ENCODE measurements around the gene CREM. TPM values are rescaled to one million over a fixed set of nuclear protein-coding genes. Genes with fewer than 3 reads are reported as not detected.

The CREM gene
- total and polyA plus RNA-seq, 8 donors = 8.5 to 21.9 (median 12.1) TPM

DNA sequence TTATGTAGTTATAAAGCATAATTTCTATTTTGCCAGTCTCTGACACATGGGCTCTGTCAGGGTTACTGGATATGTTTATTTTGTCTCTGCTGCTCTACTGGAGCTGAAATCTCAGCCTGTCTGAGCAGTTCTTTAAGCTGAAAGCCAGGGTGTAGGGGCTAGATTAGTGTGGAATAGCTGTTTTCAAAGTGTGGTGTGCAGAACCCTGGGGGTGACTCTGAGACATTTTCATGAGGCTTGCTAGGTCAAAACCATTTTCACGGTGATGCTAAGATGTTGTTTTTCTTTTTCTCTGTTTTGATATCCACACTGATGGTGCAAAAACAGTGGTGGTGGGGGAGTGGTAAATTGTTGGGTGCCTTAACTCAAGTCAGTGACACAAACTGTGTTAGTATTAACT, 45.5 kb downstream of the CREM start:
- DNase-seq (no peak), FAIRE-seq (no peak), ATAC-seq (no peak)
- H3K27ac ChIP-seq = no peak overlapping the region
- H3K27me3 ChIP-seq = no peaks in the 10 kb centered on the region
- no peak overlapping the region for H3K4me3 ChIP-seq
- intact Hi-C loops (cut with DNase I) = no loop called here
- H3K9me3 ChIP-seq = no peaks in the 10 kb centered on the region
- H3K36me3 ChIP-seq = no peaks in the 10 kb centered on the region
- WGBS, 2 donors = 83 to 92% methylated on average over 1 of the region's 1 CpG
- TF ChIP-seq, protein P1, sequence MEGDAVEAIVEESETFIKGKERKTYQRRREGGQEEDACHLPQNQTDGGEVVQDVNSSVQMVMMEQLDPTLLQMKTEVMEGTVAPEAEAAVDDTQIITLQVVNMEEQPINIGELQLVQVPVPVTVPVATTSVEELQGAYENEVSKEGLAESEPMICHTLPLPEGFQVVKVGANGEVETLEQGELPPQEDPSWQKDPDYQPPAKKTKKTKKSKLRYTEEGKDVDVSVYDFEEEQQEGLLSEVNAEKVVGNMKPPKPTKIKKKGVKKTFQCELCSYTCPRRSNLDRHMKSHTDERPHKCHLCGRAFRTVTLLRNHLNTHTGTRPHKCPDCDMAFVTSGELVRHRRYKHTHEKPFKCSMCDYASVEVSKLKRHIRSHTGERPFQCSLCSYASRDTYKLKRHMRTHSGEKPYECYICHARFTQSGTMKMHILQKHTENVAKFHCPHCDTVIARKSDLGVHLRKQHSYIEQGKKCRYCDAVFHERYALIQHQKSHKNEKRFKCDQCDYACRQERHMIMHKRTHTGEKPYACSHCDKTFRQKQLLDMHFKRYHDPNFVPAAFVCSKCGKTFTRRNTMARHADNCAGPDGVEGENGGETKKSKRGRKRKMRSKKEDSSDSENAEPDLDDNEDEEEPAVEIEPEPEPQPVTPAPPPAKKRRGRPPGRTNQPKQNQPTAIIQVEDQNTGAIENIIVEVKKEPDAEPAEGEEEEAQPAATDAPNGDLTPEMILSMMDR (IDR thresholded peaks at IDR 0.05) = no peak
- peaks cover 0 to 5% (median 0%) of the 10 kb centered on the region in 3 donors for H3K4me1 ChIP-seq

DNA sequence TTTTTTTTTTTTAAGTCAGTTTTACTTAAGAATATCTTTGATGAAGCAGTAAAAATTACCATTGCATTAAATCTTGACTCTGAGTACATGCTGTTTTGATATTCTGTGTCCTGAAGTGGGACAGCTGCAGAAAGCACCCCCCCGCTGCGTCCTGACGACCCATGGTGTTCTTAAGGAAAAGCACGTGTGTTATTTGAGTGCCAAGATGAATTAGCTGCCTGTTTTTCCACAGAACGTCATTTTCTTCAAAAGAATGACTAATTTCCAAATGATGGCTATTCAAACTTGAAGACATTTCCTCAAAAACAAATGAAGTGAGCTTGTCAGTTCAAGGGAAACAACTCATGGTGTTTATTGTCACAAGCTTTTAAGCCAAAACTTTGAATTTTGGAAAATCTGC, 45.9 kb downstream of the CREM start:
- Histone ChIP-seq H3K27me3 (no peaks in the 10 kb centered on the region), H3K36me3 (no peaks in the 10 kb centered on the region), H3K9me3 (no peaks in the 10 kb centered on the region), H3K27ac (no peak overlapping the region), H3K4me1 (peaks cover 0 to 5% (median 0%) of the 10 kb centered on the region in 3 donors), H3K4me3 (no peak overlapping the region)
- FAIRE-seq = no peak
- WGBS, 2 donors = 49 to 50% methylated on average over 5 of the region's 5 CpGs
- ATAC-seq = no peak
- intact Hi-C loops (cut with DNase I) = no loop called here
- TF ChIP-seq, protein P1 (IDR thresholded peaks at IDR 0.05) = no peak
- DNase-seq = no peak

DNA sequence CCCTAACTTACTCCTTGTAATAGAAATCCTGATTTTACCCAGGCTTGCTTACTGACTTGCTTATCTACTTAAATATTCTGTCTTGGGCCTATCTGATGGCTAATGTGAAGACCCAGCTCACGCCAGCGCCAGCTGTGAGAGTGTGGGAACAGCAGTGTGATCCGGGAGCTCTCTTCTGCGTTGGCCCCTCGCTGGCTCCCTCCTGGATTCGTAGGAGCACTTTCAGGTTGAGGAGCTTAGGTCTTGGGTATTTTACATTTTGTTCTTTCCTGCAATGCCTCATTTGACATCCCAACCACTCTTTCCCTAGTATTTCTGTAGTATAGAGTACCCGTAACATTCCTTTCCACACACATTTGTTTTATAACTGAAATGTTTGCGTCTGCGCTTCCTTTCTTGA, 51.7 kb downstream of the CREM start:
- no peaks in the 10 kb centered on the region for H3K9me3 ChIP-seq
- intact Hi-C loops (cut with DNase I) = no loop called here
- H3K4me1 ChIP-seq = no peaks in the 10 kb centered on the region
- H3K27ac ChIP-seq = no peak overlapping the region
- no peak for FAIRE-seq
- H3K4me3 ChIP-seq = no peak overlapping the region
- WGBS, 2 donors = 91 to 93% methylated on average over 9 of the region's 9 CpGs
- no peak for ATAC-seq
- H3K27me3 ChIP-seq = no peaks in the 10 kb centered on the region
- no peak for DNase-seq
- H3K36me3 ChIP-seq = no peaks in the 10 kb centered on the region
- TF ChIP-seq, protein P1 (IDR thresholded peaks at IDR 0.05) = no peak

DNA sequence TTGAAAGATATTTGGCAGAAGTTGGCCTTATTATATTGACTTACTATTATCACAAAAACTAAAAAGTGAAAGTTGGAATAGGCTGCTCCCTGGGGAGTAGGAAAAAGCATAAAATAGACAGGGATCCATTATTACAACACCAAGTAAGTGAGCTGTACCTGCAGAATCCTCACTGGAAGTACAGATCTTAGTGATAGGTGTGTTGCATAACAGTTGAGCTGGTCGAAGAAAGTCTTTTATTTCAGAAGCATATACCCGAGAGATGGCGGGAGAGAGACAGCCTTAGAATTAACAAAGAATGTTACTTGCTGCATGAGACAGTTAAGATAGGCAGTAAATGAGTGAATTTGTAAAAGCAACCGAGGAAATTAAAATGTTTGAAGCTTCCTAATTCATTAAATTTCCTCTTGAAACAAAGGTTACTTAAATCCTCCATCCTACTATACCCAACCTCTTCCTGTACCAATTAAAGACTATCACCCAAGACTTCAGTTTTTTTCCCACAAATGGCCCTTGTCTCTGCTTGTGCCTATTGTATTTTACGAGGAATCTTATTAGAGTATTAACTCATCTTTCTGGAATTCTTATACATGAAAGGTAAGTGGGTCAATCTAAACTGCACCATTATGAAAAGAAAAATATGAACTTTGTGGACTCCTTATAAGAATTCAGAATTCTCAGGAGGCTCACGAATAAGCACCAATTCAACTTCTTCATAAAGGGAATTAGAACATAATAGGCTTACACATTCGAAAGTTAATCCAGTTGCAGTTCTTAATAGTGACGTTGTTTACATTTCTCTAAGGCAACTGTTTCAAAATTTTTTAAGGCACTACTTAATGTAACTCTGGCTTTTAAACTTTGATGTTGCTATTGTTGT, 56.2 kb downstream of the CREM start:
- Histone ChIP-seq H3K4me1 (no peaks in the 10 kb centered on the region), H3K27ac (no peak overlapping the region), H3K27me3 (no peaks in the 10 kb centered on the region), H3K9me3 (no peaks in the 10 kb centered on the region), H3K4me3 (no peak overlapping the region), H3K36me3 (no peaks in the 10 kb centered on the region)
- FAIRE-seq (no peak), ATAC-seq (no peak), DNase-seq (no peak)
- WGBS, 2 donors = 89 to 90% methylated on average over 8 of the region's 8 CpGs
- TF ChIP-seq, protein P1 (IDR thresholded peaks at IDR 0.05) = no peak
- intact Hi-C loops (cut with DNase I) = no loop called here

DNA sequence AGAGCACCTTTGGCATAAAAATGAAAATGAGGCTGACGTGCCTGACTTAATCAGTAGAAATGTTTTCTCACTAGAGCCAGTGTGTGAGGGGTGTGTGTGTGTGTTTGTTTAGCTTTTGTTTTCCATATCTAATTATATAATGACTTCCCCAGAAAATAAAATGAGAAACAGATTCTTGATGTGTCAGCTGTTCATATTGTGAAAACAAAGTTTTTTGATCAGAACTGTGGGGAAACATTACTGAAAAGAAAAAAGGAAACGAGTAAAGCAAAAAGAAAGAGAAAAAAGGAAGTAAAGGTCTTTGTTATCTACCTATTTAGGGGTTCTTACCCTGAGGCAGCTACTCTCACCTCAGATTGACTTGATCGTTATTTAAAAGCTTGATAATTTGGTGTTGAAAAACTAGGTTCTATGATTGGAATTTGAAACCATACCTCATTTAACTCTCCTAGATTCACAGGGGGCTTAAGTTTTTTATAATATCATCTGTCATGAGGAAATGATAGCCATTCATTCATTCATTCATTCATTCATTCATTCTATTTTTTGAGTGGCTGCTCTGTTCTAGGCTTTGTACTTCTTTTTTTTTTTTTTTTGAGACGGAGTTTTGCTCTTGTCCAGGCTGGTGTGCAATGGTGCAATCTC, 58.0 kb downstream of the CREM start:
- WGBS, 2 donors = 56 to 64% methylated on average over 4 of the region's 4 CpGs
- no peaks in the 10 kb centered on the region for H3K9me3 ChIP-seq
- H3K4me1 ChIP-seq = no peaks in the 10 kb centered on the region
- no peak overlapping the region for H3K27ac ChIP-seq
- FAIRE-seq = no peak
- DNase-seq = no peak
- intact Hi-C loops (cut with DNase I) = no loop called here
- TF ChIP-seq, protein P1 (IDR thresholded peaks at IDR 0.05) = no peak
- H3K36me3 ChIP-seq = no peaks in the 10 kb centered on the region
- peak in 1 of 4 donors; percentile 40 for ATAC-seq
- H3K27me3 ChIP-seq = no peaks in the 10 kb centered on the region
- H3K4me3 ChIP-seq = no peak overlapping the region
